Measurements from ENCODE around the gene GRIN1.

DNA sequence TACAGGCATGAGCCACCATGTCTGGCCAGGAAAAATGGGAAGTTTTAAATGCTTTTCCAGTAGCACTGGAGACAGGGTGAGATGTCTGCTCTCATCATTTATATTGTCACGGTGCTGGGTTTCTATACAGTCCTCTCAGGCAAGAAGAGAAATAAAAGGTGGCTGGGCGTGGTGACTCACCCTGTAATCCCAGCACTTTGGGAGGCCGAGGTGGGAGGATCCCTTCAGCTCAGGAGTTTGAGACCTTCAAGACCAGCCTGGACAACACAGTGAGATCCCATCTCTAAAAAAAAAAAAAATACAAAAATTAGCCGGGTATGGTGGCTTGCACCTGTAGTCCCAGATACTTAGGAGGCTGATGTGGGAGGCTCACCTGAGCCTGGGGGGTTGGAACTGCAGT lies 4.8 kb upstream of the GRIN1 start:
- TF ChIP-seq POLR2AphosphoS5 (IDR thresholded peaks at IDR 0.05; ENCODE audit: low read depth, low read length): no peak
- TF ChIP-seq POU2F2 (IDR thresholded peaks at IDR 0.05; ENCODE audit: low read depth, low read length): no peak
- no peak for TF ChIP-seq POLR2A (IDR thresholded peaks at IDR 0.05; ENCODE audit: low read depth, low read length)
- no peak for TF ChIP-seq SPI1 (IDR thresholded peaks at IDR 0.05; ENCODE audit: low read depth, low read length)
- no peak for TF ChIP-seq PAX5 (IDR thresholded peaks at IDR 0.05; ENCODE audit: insufficient read depth, low read length, severe bottlenecking)
- no peak for TF ChIP-seq TAF1 (IDR thresholded peaks at IDR 0.05; ENCODE audit: low read depth, low read length)
